Measurements from ENCODE around the gene WBP11. TPM values are rescaled to one million over a fixed set of nuclear protein-coding genes. Genes with fewer than 3 reads are reported as not detected.
A peak's percentile ranks its signal among the peaks of the same experiment; 100 is the strongest.

The WBP11 gene
- total RNA-seq, 4 donors from 2014 or later: 13.5 to 24.3 (median 21.1) TPM

DNA sequence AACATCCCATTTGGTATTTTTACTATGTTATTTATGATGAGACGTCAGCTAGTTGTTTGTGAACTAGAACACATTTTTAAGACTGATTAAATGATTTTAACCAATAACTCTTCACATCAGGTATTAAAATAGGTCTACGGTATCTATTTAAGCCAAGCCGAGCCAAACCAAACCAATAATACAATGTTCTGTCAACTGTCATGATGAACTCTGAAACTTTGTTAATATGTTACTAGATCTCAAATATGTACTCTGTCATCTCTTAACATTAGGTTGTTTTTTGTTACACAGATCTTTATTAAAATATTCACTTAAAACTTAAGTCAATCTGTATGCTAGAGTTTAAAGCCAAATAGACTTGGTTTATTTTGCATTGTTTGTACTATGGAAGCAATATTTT lies 39.0 kb upstream of the WBP11 start:
- Histone ChIP-seq H3K4me1 (peaks cover 14 to 57% (median 21%) of the 10 kb centered on the region in 3 donors), H3K9me3 (no peaks in the 10 kb centered on the region), H3K36me3 (no peaks in the 10 kb centered on the region), H3K4me3 (no peak overlapping the region), H3K27ac (peak overlapping the region; percentile 44 to 69 (median 56)), H3K27me3 (no peaks in the 10 kb centered on the region)
- 71 to 79% methylated on average over 3 of the region's 3 CpGs for WGBS, 2 donors (ENCODE audit: low coverage in 1 of 2)
- no peak for ATAC-seq
- TF ChIP-seq POLR2A (IDR thresholded peaks at IDR 0.05) (no peak), CTCF (IDR thresholded peaks at IDR 0.05) (no peak), EP300 (IDR thresholded peaks at IDR 0.05) (no peak), POLR2AphosphoS5 (IDR thresholded peaks at IDR 0.05) (no peak)

GRCh38 chr12:14841761-14842160 lies 38.5 kb upstream of the WBP11 start:
- 15 to 17% methylated on average over 3 of the region's 3 CpGs for WGBS, 2 donors (ENCODE audit: low coverage in 1 of 2)
- ATAC-seq: peak; percentile 94
- Histone ChIP-seq H3K27me3 (no peaks in the 10 kb centered on the region), H3K27ac (peak overlapping the region; percentile 44 to 69 (median 56)), H3K9me3 (no peaks in the 10 kb centered on the region), H3K36me3 (no peaks in the 10 kb centered on the region), H3K4me1 (peaks cover 14 to 52% (median 21%) of the 10 kb centered on the region in 3 donors), H3K4me3 (no peak overlapping the region)
- TF ChIP-seq POLR2AphosphoS5 (IDR thresholded peaks at IDR 0.05) (peak; percentile 87), EP300 (IDR thresholded peaks at IDR 0.05) (no peak)

DNA sequence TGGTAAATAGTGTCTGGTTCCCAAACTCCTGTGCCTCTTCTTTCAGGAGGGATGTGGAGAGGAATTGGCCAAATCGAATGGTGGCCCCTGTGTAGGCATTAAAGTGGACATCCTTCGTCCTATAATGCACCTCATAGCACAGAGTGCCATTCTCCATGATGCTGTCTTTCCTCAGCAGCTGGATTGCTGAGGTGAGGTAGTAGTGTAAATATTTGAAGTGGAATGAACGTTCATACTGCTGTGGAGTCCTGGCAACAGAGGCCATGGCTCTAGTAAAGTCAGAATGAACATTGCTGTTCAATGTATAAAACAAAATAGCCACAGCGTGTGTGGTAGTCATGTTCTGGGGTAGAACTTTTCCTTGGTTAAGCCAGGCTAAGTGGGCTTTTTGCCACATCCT lies 37.3 kb upstream of the WBP11 start:
- TF ChIP-seq POLR2AphosphoS5 (IDR thresholded peaks at IDR 0.05): no peak
- TF ChIP-seq EP300 (IDR thresholded peaks at IDR 0.05): no peak
- TF ChIP-seq CTCF (IDR thresholded peaks at IDR 0.05): no peak
- no peak for TF ChIP-seq POLR2A (IDR thresholded peaks at IDR 0.05)
- Histone ChIP-seq H3K4me1 (peaks cover 13 to 40% (median 14%) of the 10 kb centered on the region in 3 donors), H3K27ac (peak overlapping the region in 2 of 4 donors; percentile 42 to 44), H3K4me3 (no peak overlapping the region), H3K36me3 (no peaks in the 10 kb centered on the region), H3K9me3 (no peaks in the 10 kb centered on the region), H3K27me3 (no peaks in the 10 kb centered on the region)
- WGBS, 2 donors (ENCODE audit: low coverage in 1 of 2): 78 to 85% methylated on average over 3 to 4 of the region's 4 CpGs
- no peak for ATAC-seq

GRCh38 chr12:14839262-14839661 lies 36.0 kb upstream of the WBP11 start:
- Histone ChIP-seq H3K27me3 (no peaks in the 10 kb centered on the region), H3K36me3 (no peaks in the 10 kb centered on the region), H3K4me3 (no peak overlapping the region), H3K9me3 (no peaks in the 10 kb centered on the region), H3K27ac (no peak overlapping the region), H3K4me1 (peaks cover 10 to 32% (median 14%) of the 10 kb centered on the region in 3 donors)
- TF ChIP-seq POLR2AphosphoS5 (IDR thresholded peaks at IDR 0.05): no peak
- no peak for TF ChIP-seq POLR2A (IDR thresholded peaks at IDR 0.05)
- no peak for TF ChIP-seq CTCF (IDR thresholded peaks at IDR 0.05)
- no peak for TF ChIP-seq EP300 (IDR thresholded peaks at IDR 0.05)
- 100% methylated on average over 1 of the region's 1 CpG for WGBS, 2 donors (ENCODE audit: low coverage in 1 of 2)
- ATAC-seq: no peak

DNA sequence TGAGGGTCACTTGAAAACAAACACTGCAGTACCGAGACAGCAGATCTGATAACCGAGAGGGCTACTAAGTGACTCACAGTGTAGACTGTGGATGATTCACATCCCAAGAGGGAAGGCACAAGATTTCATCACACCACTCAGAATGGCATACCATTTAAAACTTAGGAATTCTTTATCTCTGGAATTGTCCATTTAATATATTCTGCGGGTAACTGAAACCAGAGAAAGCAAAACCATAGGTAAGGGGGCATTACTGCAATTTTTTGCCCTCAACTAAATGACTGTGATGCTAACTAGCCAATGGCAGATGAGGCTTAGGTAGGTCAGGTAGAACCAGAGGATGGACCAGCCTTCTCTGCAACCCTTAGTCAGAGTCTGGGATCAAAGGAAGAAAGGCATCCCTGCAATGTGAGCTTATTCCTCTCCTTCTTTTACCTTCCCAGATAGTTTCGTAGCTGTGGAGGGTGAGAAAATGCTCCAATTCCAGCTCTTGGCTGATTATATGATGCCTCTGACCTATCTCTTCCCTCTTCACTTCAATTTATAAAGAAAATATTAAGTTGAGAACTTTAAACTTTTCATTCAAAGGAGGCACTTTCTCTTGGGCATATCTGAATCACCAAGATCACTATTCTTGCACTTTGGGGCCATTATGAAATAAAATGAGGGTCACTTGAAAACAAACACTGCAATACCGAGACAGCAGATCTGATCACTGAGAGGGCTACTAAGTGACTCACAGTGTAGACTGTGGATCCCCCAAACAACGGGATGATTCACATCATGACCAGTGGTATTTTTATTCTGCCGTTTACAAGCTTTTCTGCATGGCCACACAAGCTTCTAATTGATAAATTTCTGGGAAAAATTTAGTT lies 33.3 kb upstream of the WBP11 start:
- Histone ChIP-seq H3K4me3 (no peak overlapping the region), H3K4me1 (peaks cover 1 to 12% (median 11%) of the 10 kb centered on the region in 3 donors), H3K27me3 (no peaks in the 10 kb centered on the region), H3K27ac (no peak overlapping the region), H3K9me3 (no peaks in the 10 kb centered on the region), H3K36me3 (no peaks in the 10 kb centered on the region)
- no peak for TF ChIP-seq POLR2A (IDR thresholded peaks at IDR 0.05)
- TF ChIP-seq CTCF (IDR thresholded peaks at IDR 0.05): no peak
- no peak for TF ChIP-seq POLR2AphosphoS5 (IDR thresholded peaks at IDR 0.05)
- no peak for TF ChIP-seq EP300 (IDR thresholded peaks at IDR 0.05)
- WGBS, 2 donors (ENCODE audit: low coverage in 1 of 2): 61 to 79% methylated on average over 6 to 7 of the region's 7 CpGs
- peak; percentile 66 for ATAC-seq

Data from gastroesophageal sphincter (tissue), 4 donors.